MCF 10A (cell line): Measurements from ENCODE around the gene SNX25. TPM values are rescaled to one million over a fixed set of nuclear protein-coding genes. Genes with fewer than 3 reads are reported as not detected.

Experiments
- BruUV-seq: library from RNA; stranded (reverse); fragments of 400-500 nt; replicated peaks from 2 replicates; lab custom pipeline; 2021; lab: Mats Ljungman, UMichigan
- CTCF ChIA-PET: fragments of 300-600 bp; sonication (Branson Sonifier 250); formaldehyde crosslinking; extraction: SDS; loops from one replicate; lab custom pipeline; 2021; ENCODE audit warnings: antibody characterized with exemption, inconsistent platforms; lab: Yijun Ruan, JAX
- POLR2A ChIA-PET: fragments of 300-600, 350-650 bp; sonication (Branson Sonifier 250); formaldehyde crosslinking; extraction: SDS; loops from one replicate; lab custom pipeline; 2020; ENCODE audit warnings: antibody characterized with exemption, inconsistent platforms; lab: Yijun Ruan, JAX
- DNase-seq: peaks from one replicate; pipeline ENCODE4 v3.0.0-alpha.2; 2018; ENCODE audit not compliant: unreplicated experiment
- H3K27ac Mint-ChIP-seq: one replicate; pipeline ENCODE4 v1.8.0; 2022; ENCODE audit warnings: mild to moderate bottlenecking, low read depth, mixed read lengths; ENCODE audit not compliant: unreplicated experiment
- H3K27me3 Mint-ChIP-seq: one replicate; pipeline ENCODE4 v1.8.0; 2022; ENCODE audit warnings: mixed read lengths; ENCODE audit not compliant: insufficient read depth, unreplicated experiment
- H3K36me3 Mint-ChIP-seq: one replicate; pipeline ENCODE4 v1.8.0; 2022; ENCODE audit warnings: mild to moderate bottlenecking, moderate library complexity, mixed read lengths; ENCODE audit not compliant: insufficient read depth, unreplicated experiment
- H3K4me1 Mint-ChIP-seq: one replicate; pipeline ENCODE4 v1.8.0; 2022; ENCODE audit warnings: mixed read lengths; ENCODE audit not compliant: insufficient read depth, unreplicated experiment
- H3K4me3 Mint-ChIP-seq: one replicate; pipeline ENCODE4 v1.8.0; 2022; ENCODE audit warnings: mild to moderate bottlenecking, moderate library complexity, mixed read lengths; ENCODE audit not compliant: unreplicated experiment
- H3K9me3 Mint-ChIP-seq: one replicate; pipeline ENCODE4 v1.8.0; 2022; ENCODE audit warnings: mixed read lengths; ENCODE audit not compliant: unreplicated experiment
- intact Hi-C: fragments of 100-400 bp; cut with micrococcal nuclease; formaldehyde crosslinking; loops from 2 replicates; pipeline ENCODE4 v1.14.1; 2022
- total RNA-seq: library from RNA; stranded (reverse); gene quantifications from 2 replicates; pipeline ENCODE4 v1.2.3, GENCODE V29; 2022
- TF ChIP-seq, protein P1 (sequence below): fragments of 200-600 bp; IDR thresholded peaks from one replicate; pipeline ENCODE4 v1.8.0; 2022; ENCODE audit warnings: antibody characterized with exemption, mild to moderate bottlenecking; ENCODE audit not compliant: unreplicated experiment

Gene SNX25
- total RNA-seq, 1 experiment from 2014 or later, result 10.5 TPM

DNA sequence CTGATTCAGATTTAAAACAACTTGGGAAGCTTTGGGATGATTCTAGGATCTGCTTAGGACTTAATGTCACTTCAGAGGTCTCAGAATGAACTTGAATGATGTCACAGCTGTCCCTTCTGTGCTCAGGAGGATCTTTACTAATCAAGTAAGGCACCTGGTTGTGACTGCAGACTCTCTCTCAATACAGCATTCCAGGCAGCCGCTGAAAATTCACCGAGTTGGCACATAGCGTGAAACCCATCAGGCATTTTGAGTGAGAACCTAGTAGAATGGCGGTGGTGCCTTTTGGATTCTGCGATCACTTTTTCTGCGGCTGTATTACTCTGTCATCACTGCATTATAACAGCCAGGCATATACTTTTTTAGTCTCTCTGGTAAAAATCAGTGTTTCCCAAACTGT lies 16.5 kb downstream of the SNX25 start:
- Mint-ChIP-seq H3K9me3 (peaks cover 8% of the 10 kb centered on the region), H3K27me3 (no peaks in the 10 kb centered on the region), H3K4me3 (no peak overlapping the region), H3K36me3 (no peaks in the 10 kb centered on the region), H3K4me1 (peaks cover 6% of the 10 kb centered on the region), H3K27ac (no peak overlapping the region)
- POLR2A ChIA-PET, result no interaction called here
- TF ChIP-seq, protein P1, sequence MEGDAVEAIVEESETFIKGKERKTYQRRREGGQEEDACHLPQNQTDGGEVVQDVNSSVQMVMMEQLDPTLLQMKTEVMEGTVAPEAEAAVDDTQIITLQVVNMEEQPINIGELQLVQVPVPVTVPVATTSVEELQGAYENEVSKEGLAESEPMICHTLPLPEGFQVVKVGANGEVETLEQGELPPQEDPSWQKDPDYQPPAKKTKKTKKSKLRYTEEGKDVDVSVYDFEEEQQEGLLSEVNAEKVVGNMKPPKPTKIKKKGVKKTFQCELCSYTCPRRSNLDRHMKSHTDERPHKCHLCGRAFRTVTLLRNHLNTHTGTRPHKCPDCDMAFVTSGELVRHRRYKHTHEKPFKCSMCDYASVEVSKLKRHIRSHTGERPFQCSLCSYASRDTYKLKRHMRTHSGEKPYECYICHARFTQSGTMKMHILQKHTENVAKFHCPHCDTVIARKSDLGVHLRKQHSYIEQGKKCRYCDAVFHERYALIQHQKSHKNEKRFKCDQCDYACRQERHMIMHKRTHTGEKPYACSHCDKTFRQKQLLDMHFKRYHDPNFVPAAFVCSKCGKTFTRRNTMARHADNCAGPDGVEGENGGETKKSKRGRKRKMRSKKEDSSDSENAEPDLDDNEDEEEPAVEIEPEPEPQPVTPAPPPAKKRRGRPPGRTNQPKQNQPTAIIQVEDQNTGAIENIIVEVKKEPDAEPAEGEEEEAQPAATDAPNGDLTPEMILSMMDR, result no peak
- no TSS peak for BruUV-seq
- DNase-seq, result no peak
- CTCF ChIA-PET, result no interaction called here
- intact Hi-C loops, result no loop called here

DNA sequence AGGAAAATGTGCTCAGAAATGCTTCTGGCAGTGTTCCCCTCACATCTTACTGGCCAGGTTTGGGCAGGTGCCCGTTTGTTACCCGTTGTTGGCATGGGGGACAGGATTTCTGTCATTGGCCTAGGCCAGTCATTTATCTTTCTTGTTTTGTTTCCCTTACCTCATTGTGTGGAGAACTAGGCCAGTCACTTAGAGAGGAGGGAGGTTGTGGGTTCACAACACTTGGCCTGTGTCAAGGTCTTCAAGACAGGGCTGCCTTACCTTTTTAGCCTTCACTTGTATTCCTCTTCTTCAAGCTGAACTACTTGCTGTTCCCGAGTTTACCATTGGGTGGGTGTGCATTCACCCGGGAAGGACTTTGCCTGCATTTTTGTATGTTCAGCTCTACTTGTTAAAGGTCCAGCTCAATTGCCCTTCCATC lies 17.7 kb downstream of the SNX25 start:
- H3K9me3 Mint-ChIP-seq, result no peaks in the 10 kb centered on the region
- peaks cover 3% of the 10 kb centered on the region for H3K4me1 Mint-ChIP-seq
- H3K4me3 Mint-ChIP-seq, result no peak overlapping the region
- no peak for DNase-seq
- ChIA-PET CTCF (no interaction called here), POLR2A (no interaction called here)
- H3K27ac Mint-ChIP-seq, result no peak overlapping the region
- BruUV-seq, result no TSS peak
- TF ChIP-seq, protein P1, result no peak
- H3K27me3 Mint-ChIP-seq, result no peaks in the 10 kb centered on the region
- H3K36me3 Mint-ChIP-seq, result no peaks in the 10 kb centered on the region
- intact Hi-C loops, result no loop called here

DNA sequence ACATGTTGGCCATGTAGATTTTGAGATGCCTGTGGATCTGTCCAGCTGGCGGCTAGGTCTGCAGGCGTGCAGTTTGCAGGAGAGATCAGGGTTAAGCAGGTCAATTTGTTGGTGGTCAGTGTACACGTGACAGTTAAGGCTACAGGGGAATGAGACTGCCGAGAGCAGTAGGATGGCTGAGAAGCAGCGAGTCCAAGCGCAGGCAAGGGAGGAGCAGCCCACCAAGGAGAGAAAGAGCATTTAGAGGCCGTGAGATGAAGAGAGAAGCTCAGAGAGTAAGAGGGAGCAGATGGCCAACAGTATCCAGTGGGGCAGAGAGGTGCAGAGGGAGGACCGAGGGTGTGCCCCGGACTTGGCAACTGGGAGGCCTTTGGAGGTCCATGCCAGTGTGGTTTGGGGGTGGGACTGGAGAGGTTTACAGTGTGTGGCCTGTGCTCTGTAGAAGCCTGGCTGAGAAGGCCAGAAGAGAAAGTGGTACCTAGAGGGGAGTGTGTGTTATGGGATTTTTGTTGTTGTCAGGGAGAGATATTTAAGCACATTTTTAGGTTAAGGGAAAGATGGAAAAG lies 18.4 kb downstream of the SNX25 start:
- ChIA-PET CTCF (no interaction called here), POLR2A (no interaction called here)
- intact Hi-C loops, result no loop called here
- DNase-seq, result no peak
- TF ChIP-seq, protein P1, result no peak
- H3K4me3 Mint-ChIP-seq, result no peak overlapping the region
- peaks cover 7% of the 10 kb centered on the region for H3K4me1 Mint-ChIP-seq
- H3K27me3 Mint-ChIP-seq, result no peaks in the 10 kb centered on the region
- no peaks in the 10 kb centered on the region for H3K9me3 Mint-ChIP-seq
- no peaks in the 10 kb centered on the region for H3K36me3 Mint-ChIP-seq
- H3K27ac Mint-ChIP-seq, result no peak overlapping the region
- BruUV-seq, result no TSS peak

DNA sequence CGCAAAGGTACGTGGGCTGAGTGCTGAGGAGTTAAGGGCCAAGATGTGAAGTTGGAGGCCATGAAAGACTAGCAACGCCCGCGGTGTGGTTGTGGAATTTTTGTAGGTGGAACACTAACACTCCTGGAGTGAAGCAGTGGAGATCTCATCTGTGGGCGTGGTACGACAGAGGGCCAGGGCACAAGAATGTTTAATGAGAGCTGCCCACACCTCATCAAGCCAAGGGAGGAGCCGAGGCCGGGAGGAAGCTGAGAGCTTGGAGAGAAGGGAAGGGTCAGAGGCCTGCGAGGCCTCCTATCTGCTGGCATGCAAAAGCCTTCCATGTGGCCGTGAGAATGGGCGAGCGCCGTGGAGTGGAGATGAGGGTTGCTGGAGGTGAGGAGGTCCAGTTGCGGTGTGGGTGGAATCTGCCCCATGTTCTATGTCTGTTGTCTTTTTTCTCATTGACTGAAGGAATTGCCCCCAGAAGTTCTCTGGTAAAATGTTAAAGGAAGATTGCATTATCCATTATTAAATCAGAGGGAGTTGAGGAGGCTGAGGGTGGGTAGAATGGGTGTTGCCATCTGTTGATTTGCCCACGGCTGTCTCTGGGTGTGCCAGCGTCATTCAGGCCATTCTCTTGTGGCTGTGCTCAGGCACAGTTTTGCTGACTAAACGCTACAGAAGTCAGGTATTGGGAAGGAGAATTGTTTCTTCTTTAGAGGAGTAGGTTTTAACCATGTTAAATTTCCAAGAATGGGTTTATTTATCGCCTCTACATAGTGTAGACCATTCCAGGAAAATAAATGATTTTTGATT lies 19.8 kb downstream of the SNX25 start:
- CTCF ChIA-PET, result interaction anchor here (0.6 kb wide), 3 partner anchors 24 to 678 kb away, joined by 3 to 4 read pairs (median 3); no protein-coding TSS in a partner anchor
- POLR2A ChIA-PET, result no interaction called here
- Mint-ChIP-seq H3K4me3 (no peak overlapping the region), H3K36me3 (no peaks in the 10 kb centered on the region), H3K9me3 (no peaks in the 10 kb centered on the region), H3K27me3 (no peaks in the 10 kb centered on the region), H3K27ac (no peak overlapping the region), H3K4me1 (peaks cover 7% of the 10 kb centered on the region)
- no TSS peak for BruUV-seq
- TF ChIP-seq, protein P1, result no peak
- no peak for DNase-seq
- intact Hi-C loops, result no loop called here
